PC-3 (cell line): ENCODE measurements around the gene GLS.

Source experiments
- EZH2phosphoT487 ChIP-seq: fragments of 300-600 bp; sonication (generic); IDR thresholded peaks from 2 replicates; pipeline ENCODE4 v1.6.1; 2018; ENCODE audit warnings: mild to moderate bottlenecking, antibody characterized with exemption, low read length, borderline replicate concordance
- TF ChIP-seq, protein P1 (sequence below): fragments of 300-600 bp; sonication (generic); conservative IDR thresholded peaks from 2 replicates; pipeline ENCODE4 v1.5.1; 2017; ENCODE audit warnings: antibody characterized with exemption, low read depth, mild to moderate bottlenecking, low read length

DNA sequence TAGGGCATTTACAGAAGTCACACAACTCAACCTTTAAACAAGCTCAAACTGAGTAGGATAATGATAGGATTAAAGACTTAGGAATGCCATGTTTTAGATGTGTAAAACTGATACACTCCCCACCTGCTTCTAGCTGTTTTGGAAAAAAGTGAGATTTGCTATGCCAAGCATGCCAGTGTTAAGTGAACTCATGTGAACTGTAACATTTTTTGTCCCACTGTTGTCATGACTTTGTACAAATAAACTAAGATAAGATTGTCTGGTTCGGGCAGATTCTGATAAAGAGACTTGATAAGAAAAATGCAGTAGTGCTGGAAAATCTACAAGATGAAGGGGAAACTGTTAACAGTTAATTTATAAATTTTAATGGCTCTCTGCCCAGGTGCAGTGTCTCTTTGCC is 66.5 kb downstream of the GLS start:
- TF ChIP-seq, protein P1, sequence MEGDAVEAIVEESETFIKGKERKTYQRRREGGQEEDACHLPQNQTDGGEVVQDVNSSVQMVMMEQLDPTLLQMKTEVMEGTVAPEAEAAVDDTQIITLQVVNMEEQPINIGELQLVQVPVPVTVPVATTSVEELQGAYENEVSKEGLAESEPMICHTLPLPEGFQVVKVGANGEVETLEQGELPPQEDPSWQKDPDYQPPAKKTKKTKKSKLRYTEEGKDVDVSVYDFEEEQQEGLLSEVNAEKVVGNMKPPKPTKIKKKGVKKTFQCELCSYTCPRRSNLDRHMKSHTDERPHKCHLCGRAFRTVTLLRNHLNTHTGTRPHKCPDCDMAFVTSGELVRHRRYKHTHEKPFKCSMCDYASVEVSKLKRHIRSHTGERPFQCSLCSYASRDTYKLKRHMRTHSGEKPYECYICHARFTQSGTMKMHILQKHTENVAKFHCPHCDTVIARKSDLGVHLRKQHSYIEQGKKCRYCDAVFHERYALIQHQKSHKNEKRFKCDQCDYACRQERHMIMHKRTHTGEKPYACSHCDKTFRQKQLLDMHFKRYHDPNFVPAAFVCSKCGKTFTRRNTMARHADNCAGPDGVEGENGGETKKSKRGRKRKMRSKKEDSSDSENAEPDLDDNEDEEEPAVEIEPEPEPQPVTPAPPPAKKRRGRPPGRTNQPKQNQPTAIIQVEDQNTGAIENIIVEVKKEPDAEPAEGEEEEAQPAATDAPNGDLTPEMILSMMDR: no peak
- no peak for TF ChIP-seq EZH2phosphoT487
